IMR-90 (cell line): ENCODE results near the gene USO1.

Source experiments
- BHLHE40 ChIP-seq: fragments of 150-350 bp; IDR thresholded peaks from 2 replicates; pipeline ENCODE4 v1.6.1; 2016; ENCODE audit warnings: mild to moderate bottlenecking, low read depth, low read length
- CEBPB ChIP-seq: IDR thresholded peaks from 2 replicates; pipeline ENCODE4 v1.6.1; 2012; ENCODE audit warnings: low read depth, low read length, improper control_type of control experiment
- CHD1 ChIP-seq: IDR thresholded peaks from 2 replicates; pipeline ENCODE4 v1.6.1; 2012; ENCODE audit warnings: low read depth, low read length, improper control_type of control experiment
- MAZ ChIP-seq: IDR thresholded peaks from 2 replicates; pipeline ENCODE4 v1.6.1; 2012; ENCODE audit warnings: low read depth, mild to moderate bottlenecking, low read length, improper control_type of control experiment, moderate library complexity, borderline replicate concordance
- MXI1 ChIP-seq: IDR thresholded peaks from 2 replicates; pipeline ENCODE4 v1.6.1; 2012; ENCODE audit warnings: low read depth, mild to moderate bottlenecking, low read length, moderate library complexity, borderline replicate concordance
- NFE2L2 ChIP-seq: fragments of 150-350 bp; IDR thresholded peaks from 2 replicates; pipeline ENCODE4 v1.6.1; 2016; ENCODE audit warnings: low read depth, mild to moderate bottlenecking, low read length
- POLR2A ChIP-seq: IDR thresholded peaks from 2 replicates; pipeline ENCODE4 v1.6.1; 2012; ENCODE audit warnings: mild to moderate bottlenecking, low read depth, low read length
- RAD21 ChIP-seq: IDR thresholded peaks from 2 replicates; pipeline ENCODE4 v1.6.1; 2012; ENCODE audit warnings: low read length, improper control_type of control experiment
- RCOR1 ChIP-seq: IDR thresholded peaks from 2 replicates; pipeline ENCODE4 v1.6.1; 2012; ENCODE audit warnings: mild to moderate bottlenecking, low read length, improper control_type of control experiment; ENCODE audit not compliant: insufficient replicate concordance
- RFX5 ChIP-seq: IDR thresholded peaks from 2 replicates; pipeline ENCODE4 v1.8.0; 2012; ENCODE audit warnings: low read depth, mild to moderate bottlenecking, low read length, moderate library complexity
- SMC3 ChIP-seq: fragments of 150-350 bp; IDR thresholded peaks from 2 replicates; pipeline ENCODE4 v1.6.1; 2016; ENCODE audit warnings: low read depth, mild to moderate bottlenecking, antibody characterized with exemption, low read length, moderate library complexity
- USF2 ChIP-seq: fragments of 150-350 bp; IDR thresholded peaks from 2 replicates; pipeline ENCODE4 v1.6.1; 2017; ENCODE audit warnings: mild to moderate bottlenecking, antibody characterized with exemption, low read length, low read depth
- TF ChIP-seq, protein P1 (sequence below): conservative IDR thresholded peaks from 2 replicates; pipeline ENCODE4 v1.5.1; 2012; ENCODE audit warnings: mild to moderate bottlenecking, low read depth, low read length, improper control_type of control experiment

DNA sequence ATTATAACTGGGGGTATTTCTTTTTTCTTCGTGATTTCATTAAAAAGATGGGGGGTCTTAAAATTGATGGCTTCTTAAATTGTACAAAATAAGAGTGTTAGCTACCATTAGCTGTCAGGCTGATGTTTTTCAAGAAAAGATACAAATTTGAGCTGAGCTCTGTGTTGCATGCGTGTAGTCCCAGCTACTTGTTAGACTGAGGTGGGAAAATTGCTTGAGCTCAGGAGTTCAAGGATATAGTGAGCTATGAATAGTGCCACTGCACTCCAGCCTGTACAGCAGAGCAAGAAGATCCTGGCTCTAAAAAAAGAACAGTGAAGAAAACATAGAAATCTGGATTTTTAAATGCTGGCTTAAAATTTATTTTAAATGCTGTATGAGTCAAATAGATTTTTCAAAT lies 13.0 kb downstream of the USO1 start:
- TF ChIP-seq CEBPB (no peak), POLR2A (no peak), RAD21 (no peak), MXI1 (no peak), MAZ (no peak), BHLHE40 (no peak), NFE2L2 (no peak), SMC3 (no peak), RCOR1 (no peak), RFX5 (no peak), USF2 (no peak), CHD1 (no peak)
- TF ChIP-seq, protein P1, sequence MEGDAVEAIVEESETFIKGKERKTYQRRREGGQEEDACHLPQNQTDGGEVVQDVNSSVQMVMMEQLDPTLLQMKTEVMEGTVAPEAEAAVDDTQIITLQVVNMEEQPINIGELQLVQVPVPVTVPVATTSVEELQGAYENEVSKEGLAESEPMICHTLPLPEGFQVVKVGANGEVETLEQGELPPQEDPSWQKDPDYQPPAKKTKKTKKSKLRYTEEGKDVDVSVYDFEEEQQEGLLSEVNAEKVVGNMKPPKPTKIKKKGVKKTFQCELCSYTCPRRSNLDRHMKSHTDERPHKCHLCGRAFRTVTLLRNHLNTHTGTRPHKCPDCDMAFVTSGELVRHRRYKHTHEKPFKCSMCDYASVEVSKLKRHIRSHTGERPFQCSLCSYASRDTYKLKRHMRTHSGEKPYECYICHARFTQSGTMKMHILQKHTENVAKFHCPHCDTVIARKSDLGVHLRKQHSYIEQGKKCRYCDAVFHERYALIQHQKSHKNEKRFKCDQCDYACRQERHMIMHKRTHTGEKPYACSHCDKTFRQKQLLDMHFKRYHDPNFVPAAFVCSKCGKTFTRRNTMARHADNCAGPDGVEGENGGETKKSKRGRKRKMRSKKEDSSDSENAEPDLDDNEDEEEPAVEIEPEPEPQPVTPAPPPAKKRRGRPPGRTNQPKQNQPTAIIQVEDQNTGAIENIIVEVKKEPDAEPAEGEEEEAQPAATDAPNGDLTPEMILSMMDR, result no peak
